HCT116 (cell line): ENCODE results near the gene HMBS. TPM values are rescaled to one million over a fixed set of nuclear protein-coding genes. Genes with fewer than 3 reads are reported as not detected.
A peak's percentile ranks its signal among the peaks of the same experiment; 100 is the strongest.

Experiments
- ATAC-seq: fragments of 200-7000 bp; cut with Tn5 transposase; 2 replicates; pipeline ENCODE4 v1.9.1; 2020; ENCODE audit warnings: mild to moderate bottlenecking, moderate library complexity
- BruUV-seq: library from RNA; stranded (reverse); fragments of 400-500 nt; replicated peaks from 2 replicates; lab custom pipeline; 2021; lab: Mats Ljungman, UMichigan
- CTCF ChIA-PET: fragments of 300-600 bp; sonication (Branson Sonifier 250); formaldehyde crosslinking; loops from one replicate; lab custom pipeline; 2021; ENCODE audit warnings: antibody characterized with exemption; lab: Charles Lee
- POLR2A ChIA-PET: fragments of 300-600, 350-600 bp; sonication (Branson Sonifier 250); formaldehyde crosslinking; loops from one replicate; lab custom pipeline; 2021; ENCODE audit warnings: antibody characterized with exemption; lab: Charles Lee
- RAD21 ChIA-PET, 2 experiments: fragments of 300-600 bp; sonication (Branson Sonifier 250); formaldehyde crosslinking; loops; one replicate each; lab custom pipeline; 2023; ENCODE audit warnings: low total read pairs in 2 of 2; ENCODE audit not compliant: uncharacterized antibody in 2 of 2, unreplicated experiment in 2 of 2, low non-redundant PET in 1 of 2; lab: Charles Lee
- DNase-seq: peaks from one replicate; pipeline ENCODE4 v3.0.0-alpha.2; 2010; ENCODE audit warnings: low read depth, low spot score
- H2AFZ ChIP-seq: fragments of 200-600 bp; shearing (Covaris generic), sonication (generic); 2 replicates; pipeline ENCODE4 v1.6.1; 2017; ENCODE audit warnings: low read depth, mixed run types, mixed read lengths, antibody characterized with exemption, low read length; ENCODE audit not compliant: poor library complexity, severe bottlenecking
- H3K27ac ChIP-seq: 2 replicates; pipeline ENCODE4 v1.5.1; 2012; ENCODE audit warnings: low read depth, low read length
- H3K27me3 ChIP-seq: fragments of 200-600 bp; sonication (generic); 2 replicates; pipeline ENCODE4 v1.6.1; 2016; ENCODE audit warnings: mixed run types, low read length, mixed read lengths; ENCODE audit not compliant: insufficient read depth
- H3K36me3 ChIP-seq, 2 experiments: fragments of 200-500 bp in 1 of 2; fragments of 200-600 bp in 1 of 2; sonication (Bioruptor generic) in 1 of 2; sonication (generic) in 1 of 2; 2 replicates each; pipeline versions ENCODE4 v1.5.1 to v1.6.1; 2014 to 2016; ENCODE audit warnings: low read length in 2 of 2, inconsistent platforms in 1 of 2, mixed read lengths in 1 of 2, mixed run types in 1 of 2; ENCODE audit not compliant: insufficient read depth in 2 of 2, control insufficient read depth in 1 of 2
- H3K4me1 ChIP-seq, 2 experiments: fragments of 200-600 bp in 1 of 2; sonication (generic) in 1 of 2; 2 replicates each; pipeline versions ENCODE4 v1.5.1 to v1.6.1; 2012 to 2017; ENCODE audit warnings: low read length in 2 of 2, inconsistent platforms in 1 of 2, mild to moderate bottlenecking in 1 of 2, mixed read lengths in 1 of 2, mixed run types in 1 of 2, moderate library complexity in 1 of 2; ENCODE audit not compliant: insufficient read depth in 2 of 2, control insufficient read depth in 1 of 2
- H3K4me2 ChIP-seq: fragments of 200-600 bp; sonication (generic); 2 replicates; pipeline ENCODE4 v1.6.1; 2017; ENCODE audit warnings: mixed run types, low read length, mixed read lengths
- H3K4me3 ChIP-seq, 2 experiments: fragments of 200-600 bp in 1 of 2; sonication (generic) in 1 of 2; replicated peaks in 1 of 2; 2 replicates each; pipeline ENCODE4 v1.5.1; 2011 to 2016; ENCODE audit warnings: low read length in 2 of 2, control low read depth in 1 of 2, low read depth in 1 of 2, mild to moderate bottlenecking in 1 of 2, mixed read lengths in 1 of 2, mixed run types in 1 of 2
- H3K79me2 ChIP-seq: fragments of 200-600 bp; sonication (generic); 2 replicates; pipeline ENCODE4 v1.6.1; 2017; ENCODE audit warnings: mild to moderate bottlenecking, mixed run types, low read length, moderate library complexity, mixed read lengths; ENCODE audit not compliant: insufficient read depth
- H3K9ac ChIP-seq: fragments of 200-600 bp; sonication (generic); 2 replicates; pipeline ENCODE4 v1.6.1; 2016; ENCODE audit warnings: low read length, mixed read lengths
- H3K9me2 ChIP-seq: fragments of 200-600 bp; sonication (generic), shearing (Covaris generic); 2 replicates; pipeline ENCODE4 v1.6.1; 2017; ENCODE audit warnings: mixed run types, mild to moderate bottlenecking, moderate library complexity; ENCODE audit not compliant: insufficient read depth
- H3K9me3 ChIP-seq, 2 experiments: fragments of 200-500 bp in 1 of 2; fragments of 200-600 bp in 1 of 2; sonication (Bioruptor generic) in 1 of 2; sonication (generic) in 1 of 2; 2 replicates each; pipeline ENCODE4 v1.6.1; 2014 to 2017; ENCODE audit warnings: low read length in 2 of 2, mixed read lengths in 2 of 2, inconsistent platforms in 1 of 2, low read depth in 1 of 2, mild to moderate bottlenecking in 1 of 2, mixed run types in 1 of 2, moderate library complexity in 1 of 2; ENCODE audit not compliant: control insufficient read depth in 1 of 2, insufficient read depth in 1 of 2
- H4K20me1 ChIP-seq: fragments of 200-600 bp; sonication (generic), shearing (Covaris generic); 2 replicates; pipeline ENCODE4 v1.6.1; 2017; ENCODE audit warnings: mixed run types, mild to moderate bottlenecking, moderate library complexity; ENCODE audit not compliant: insufficient read depth
- CBX3 ChIP-seq: IDR thresholded peaks from 2 replicates; pipeline ENCODE4 v1.6.1; 2012; ENCODE audit warnings: low read depth
- FOSL1 ChIP-seq: IDR thresholded peaks from 2 replicates; pipeline ENCODE4 v1.6.1; 2012; ENCODE audit warnings: low read depth
- RAD21 ChIP-seq: IDR thresholded peaks from 2 replicates; pipeline ENCODE4 v1.6.1; 2012; ENCODE audit warnings: low read depth, mild to moderate bottlenecking
- TCF7L2 ChIP-seq: IDR thresholded peaks from 2 replicates; pipeline ENCODE4 v1.7.0; 2011; ENCODE audit warnings: borderline replicate concordance, inconsistent platforms; ENCODE audit not compliant: insufficient read depth, insufficient read length; ENCODE audit errors: extremely low read depth
- YY1 ChIP-seq: IDR thresholded peaks from 2 replicates; pipeline ENCODE4 v1.6.1; 2011; ENCODE audit warnings: low read length, low read depth, moderate library complexity, mild to moderate bottlenecking; ENCODE audit not compliant: insufficient replicate concordance; ENCODE audit errors: extremely low read depth
- intact Hi-C: fragments of 100-400 bp; cut with micrococcal nuclease; formaldehyde crosslinking; loops from 2 replicates; pipeline ENCODE4 v1.10.0; 2022
- total RNA-seq: library from RNA; stranded (reverse); gene quantifications from one replicate; pipeline ENCODE4 v1.2.1, GENCODE V29; 2021; ENCODE audit not compliant: unreplicated experiment
- TF ChIP-seq, protein P1 (sequence below): IDR thresholded peaks from 2 replicates; pipeline ENCODE4 v1.6.1; 2012; ENCODE audit warnings: low read depth
- TF ChIP-seq, protein P2 (sequence below), 3 experiments: fragments of 200-600 bp in 1 of 3; sonication (generic) in 1 of 3; IDR thresholded peaks in 2 of 3; conservative IDR thresholded peaks in 1 of 3; 2 replicates each; pipeline ENCODE4 v1.5.1; 2012 to 2017; ENCODE audit warnings: low read depth in 2 of 3, low read length in 2 of 3, antibody characterized with exemption in 1 of 3, borderline replicate concordance in 1 of 3, control low read depth in 1 of 3, mild to moderate bottlenecking in 1 of 3, mixed read lengths in 1 of 3, mixed run types in 1 of 3, moderate library complexity in 1 of 3; ENCODE audit not compliant: insufficient read depth in 1 of 3
- TF ChIP-seq, protein P3 (sequence below): IDR thresholded peaks from 2 replicates; pipeline ENCODE4 v1.6.1; 2012

HMBS gene
- total RNA-seq, 1 experiment from 2014 or later = 69.0 TPM

DNA sequence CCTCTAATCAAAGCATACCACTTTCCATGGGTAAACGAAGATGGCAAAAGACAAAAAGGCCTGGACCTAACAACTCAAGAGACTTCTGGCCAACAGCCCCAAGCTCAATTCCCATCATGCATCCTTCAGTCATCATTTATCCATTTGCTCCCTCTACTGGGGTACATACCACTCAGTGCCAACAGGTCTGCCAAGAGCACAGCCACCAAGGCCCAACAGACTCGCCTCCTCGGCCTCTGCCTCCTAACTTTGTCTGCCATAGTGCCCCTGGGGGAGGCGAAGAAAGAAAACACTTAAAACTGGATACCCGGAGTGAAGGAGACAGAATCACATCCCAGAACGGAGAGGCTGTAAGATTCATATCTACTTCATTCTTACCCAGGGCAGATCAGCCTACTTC, 28.8 kb upstream of the HMBS start:
- Histone ChIP-seq H3K4me1 (peaks cover 3 to 16% of the 10 kb centered on the region in 2 experiments; a peak in 3 of 4 replicates), H3K27me3 (no peaks in the 10 kb centered on the region), H3K36me3 (peaks cover 29 to 31% of the 10 kb centered on the region in 2 experiments; a peak in 3 of 4 replicates), H3K4me3 (peak overlapping the region; percentile 67 to 96), H3K4me2 (peak overlapping the region; percentile 78), H3K9me3 (no peaks in the 10 kb centered on the region), H4K20me1 (no peaks in the 10 kb centered on the region), H3K9me2 (no peaks in the 10 kb centered on the region), H3K9ac (peak overlapping the region; percentile 95), H2AFZ (no peak overlapping the region), H3K27ac (peak overlapping the region; percentile 68), H3K79me2 (peaks cover 19% of the 10 kb centered on the region)
- ChIA-PET RAD21 (interaction anchor here in 1 of 2 experiments (0.8 kb wide), 1 partner anchor 12 kb away, joined by 3 read pairs; the partner anchor contains the start of gene VPS11), CTCF (interaction anchor here (0.8 to 2.0 kb wide), 4 partner anchors 11 to 366 kb away, joined by 3 to 9 read pairs (median 3); partner anchors contain the start of gene VPS11), POLR2A (interaction anchor here (1.0 to 1.7 kb wide), 5 partner anchors 10 to 282 kb away, joined by 3 to 6 read pairs (median 3); partner anchors contain the start of gene DPAGT1)
- intact Hi-C loops = loop anchor here (1.0 kb wide), 1 partner anchor 325 kb away; the partner anchor contains the start of gene USP2
- no TSS peak for BruUV-seq
- DNase-seq (peak; percentile 42), ATAC-seq (no peak)
- TF ChIP-seq, protein P1, sequence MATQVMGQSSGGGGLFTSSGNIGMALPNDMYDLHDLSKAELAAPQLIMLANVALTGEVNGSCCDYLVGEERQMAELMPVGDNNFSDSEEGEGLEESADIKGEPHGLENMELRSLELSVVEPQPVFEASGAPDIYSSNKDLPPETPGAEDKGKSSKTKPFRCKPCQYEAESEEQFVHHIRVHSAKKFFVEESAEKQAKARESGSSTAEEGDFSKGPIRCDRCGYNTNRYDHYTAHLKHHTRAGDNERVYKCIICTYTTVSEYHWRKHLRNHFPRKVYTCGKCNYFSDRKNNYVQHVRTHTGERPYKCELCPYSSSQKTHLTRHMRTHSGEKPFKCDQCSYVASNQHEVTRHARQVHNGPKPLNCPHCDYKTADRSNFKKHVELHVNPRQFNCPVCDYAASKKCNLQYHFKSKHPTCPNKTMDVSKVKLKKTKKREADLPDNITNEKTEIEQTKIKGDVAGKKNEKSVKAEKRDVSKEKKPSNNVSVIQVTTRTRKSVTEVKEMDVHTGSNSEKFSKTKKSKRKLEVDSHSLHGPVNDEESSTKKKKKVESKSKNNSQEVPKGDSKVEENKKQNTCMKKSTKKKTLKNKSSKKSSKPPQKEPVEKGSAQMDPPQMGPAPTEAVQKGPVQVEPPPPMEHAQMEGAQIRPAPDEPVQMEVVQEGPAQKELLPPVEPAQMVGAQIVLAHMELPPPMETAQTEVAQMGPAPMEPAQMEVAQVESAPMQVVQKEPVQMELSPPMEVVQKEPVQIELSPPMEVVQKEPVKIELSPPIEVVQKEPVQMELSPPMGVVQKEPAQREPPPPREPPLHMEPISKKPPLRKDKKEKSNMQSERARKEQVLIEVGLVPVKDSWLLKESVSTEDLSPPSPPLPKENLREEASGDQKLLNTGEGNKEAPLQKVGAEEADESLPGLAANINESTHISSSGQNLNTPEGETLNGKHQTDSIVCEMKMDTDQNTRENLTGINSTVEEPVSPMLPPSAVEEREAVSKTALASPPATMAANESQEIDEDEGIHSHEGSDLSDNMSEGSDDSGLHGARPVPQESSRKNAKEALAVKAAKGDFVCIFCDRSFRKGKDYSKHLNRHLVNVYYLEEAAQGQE = no peak
- peak; percentile 58 for TF ChIP-seq RAD21
- TF ChIP-seq, protein P2, sequence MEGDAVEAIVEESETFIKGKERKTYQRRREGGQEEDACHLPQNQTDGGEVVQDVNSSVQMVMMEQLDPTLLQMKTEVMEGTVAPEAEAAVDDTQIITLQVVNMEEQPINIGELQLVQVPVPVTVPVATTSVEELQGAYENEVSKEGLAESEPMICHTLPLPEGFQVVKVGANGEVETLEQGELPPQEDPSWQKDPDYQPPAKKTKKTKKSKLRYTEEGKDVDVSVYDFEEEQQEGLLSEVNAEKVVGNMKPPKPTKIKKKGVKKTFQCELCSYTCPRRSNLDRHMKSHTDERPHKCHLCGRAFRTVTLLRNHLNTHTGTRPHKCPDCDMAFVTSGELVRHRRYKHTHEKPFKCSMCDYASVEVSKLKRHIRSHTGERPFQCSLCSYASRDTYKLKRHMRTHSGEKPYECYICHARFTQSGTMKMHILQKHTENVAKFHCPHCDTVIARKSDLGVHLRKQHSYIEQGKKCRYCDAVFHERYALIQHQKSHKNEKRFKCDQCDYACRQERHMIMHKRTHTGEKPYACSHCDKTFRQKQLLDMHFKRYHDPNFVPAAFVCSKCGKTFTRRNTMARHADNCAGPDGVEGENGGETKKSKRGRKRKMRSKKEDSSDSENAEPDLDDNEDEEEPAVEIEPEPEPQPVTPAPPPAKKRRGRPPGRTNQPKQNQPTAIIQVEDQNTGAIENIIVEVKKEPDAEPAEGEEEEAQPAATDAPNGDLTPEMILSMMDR (IDR thresholded peaks at IDR 0.05 in 2 of 3, conservative IDR thresholded peaks at IDR 0.05 in 1 of 3; ENCODE audit: borderline replicate concordance in 1 of 3, insufficient read depth in 1 of 3, low read depth in 2 of 3, low read length in 2 of 3) = peak in 2 of 3 experiments; percentile 26 to 43; a peak in 2 of 6 replicates
- no peak for TF ChIP-seq FOSL1
- no peak for TF ChIP-seq CBX3
- TF ChIP-seq, protein P3, sequence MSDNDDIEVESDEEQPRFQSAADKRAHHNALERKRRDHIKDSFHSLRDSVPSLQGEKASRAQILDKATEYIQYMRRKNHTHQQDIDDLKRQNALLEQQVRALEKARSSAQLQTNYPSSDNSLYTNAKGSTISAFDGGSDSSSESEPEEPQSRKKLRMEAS = no peak
- no peak for TF ChIP-seq YY1
- TF ChIP-seq TCF7L2 = no peak
